Endothelial cell of umbilical vein (primary cell): Measurements from ENCODE around the gene ACTR3. TPM values are rescaled to one million over a fixed set of nuclear protein-coding genes. Genes with fewer than 3 reads are reported as not detected.

Experiments used
- BruUV-seq: library from RNA; stranded (reverse); fragments of 400-500 nt; replicated peaks from 2 replicates; lab custom pipeline; 2021; lab: Mats Ljungman, UMichigan
- CTCF ChIA-PET: fragments of 300-600, 350-600 bp; sonication (Branson Sonifier 250); formaldehyde crosslinking; loops from one replicate; lab custom pipeline; 2021; ENCODE audit warnings: antibody characterized with exemption, inconsistent platforms; lab: Charles Lee
- POLR2A ChIA-PET: fragments of 300-600, 350-600 bp; sonication (Branson Sonifier 250); formaldehyde crosslinking; loops from one replicate; lab custom pipeline; 2021; ENCODE audit warnings: antibody characterized with exemption, inconsistent platforms; lab: Charles Lee
- DNase-seq: peaks from one replicate; pipeline ENCODE4 v3.0.0-alpha.2; 2011; ENCODE audit warnings: low read depth, low spot score
- FAIRE-seq: peaks from 2 replicates; lab custom pipeline; 2011; peaks lifted over from hg19 to GRCh38; lab: Jason Lieb, UNC
- H2AFZ ChIP-seq: 2 replicates; pipeline ENCODE4 v1.6.0; 2012; ENCODE audit warnings: low read depth, low read length, control low read depth, inconsistent platforms
- H3K27ac ChIP-seq: 2 replicates; pipeline ENCODE4 v1.5.1; 2011; ENCODE audit warnings: low read depth, mild to moderate bottlenecking, control low read depth, low read length, moderate library complexity; ENCODE audit not compliant: insufficient read depth
- H3K27me3 ChIP-seq, 2 experiments: 2 replicates each; pipeline versions ENCODE4 v1.6.0 to v1.6.1; 2011; ENCODE audit warnings: low read length in 2 of 2, mixed read lengths in 1 of 2; ENCODE audit not compliant: control insufficient read depth in 2 of 2, insufficient read depth in 2 of 2
- H3K36me3 ChIP-seq, 2 experiments: 2 replicates in 1 of 2; 3 replicates in 1 of 2; pipeline ENCODE4 v1.5.1; 2011; ENCODE audit warnings: low read length in 2 of 2, mild to moderate bottlenecking in 1 of 2, moderate library complexity in 1 of 2; ENCODE audit not compliant: control insufficient read depth in 2 of 2, insufficient read depth in 2 of 2; ENCODE audit errors: extremely low read depth in 1 of 2
- H3K4me1 ChIP-seq: 3 replicates; pipeline ENCODE4 v1.5.1; 2011; ENCODE audit warnings: mild to moderate bottlenecking, low read length; ENCODE audit not compliant: control insufficient read depth, insufficient read depth; ENCODE audit errors: extremely low read depth
- H3K4me2 ChIP-seq: 2 replicates; pipeline ENCODE4 v1.6.1; 2011; ENCODE audit warnings: low read length, control low read depth, mixed read lengths; ENCODE audit not compliant: insufficient read depth
- H3K4me3 ChIP-seq, 3 experiments: fragments of 200-600 bp in 1 of 3; sonication (generic), shearing (Covaris generic) in 1 of 3; replicated peaks in 1 of 3; 2 replicates each; pipeline ENCODE4 v1.5.1; 2011 to 2016; ENCODE audit warnings: control low read depth in 3 of 3, low read length in 3 of 3, mild to moderate bottlenecking in 2 of 3, inconsistent platforms in 1 of 3, low read depth in 1 of 3, moderate library complexity in 1 of 3; ENCODE audit not compliant: insufficient read depth in 1 of 3
- H3K79me2 ChIP-seq: 2 replicates; pipeline ENCODE4 v1.6.0; 2012; ENCODE audit warnings: low read length, inconsistent platforms; ENCODE audit not compliant: control insufficient read depth, insufficient read depth
- H3K9ac ChIP-seq: replicated peaks from 2 replicates; pipeline ENCODE3; 2011; ENCODE audit warnings: low read length, control low read depth; ENCODE audit not compliant: insufficient read depth; ENCODE audit errors: extremely low read depth
- H3K9me1 ChIP-seq: replicated peaks from 3 replicates; pipeline ENCODE4 v1.6.0; 2011; ENCODE audit warnings: mild to moderate bottlenecking, low read length; ENCODE audit not compliant: control insufficient read depth, insufficient read depth; ENCODE audit errors: extremely low read depth
- H3K9me3 ChIP-seq: replicated peaks from 2 replicates; pipeline ENCODE4 v1.5.1; 2012; ENCODE audit warnings: low read length, inconsistent platforms; ENCODE audit not compliant: control insufficient read depth, insufficient read depth
- H4K20me1 ChIP-seq: replicated peaks from 2 replicates; pipeline ENCODE3; 2011; ENCODE audit warnings: mild to moderate bottlenecking, low read length; ENCODE audit not compliant: control insufficient read depth, insufficient read depth; ENCODE audit errors: extremely low read depth
- EZH2 ChIP-seq: IDR thresholded peaks from 2 replicates; pipeline ENCODE4 v1.6.1; 2012; ENCODE audit warnings: borderline replicate concordance, low read depth, mild to moderate bottlenecking, moderate library complexity, low read length, inconsistent platforms; ENCODE audit not compliant: severe bottlenecking
- FOS ChIP-seq: IDR thresholded peaks from 2 replicates; pipeline ENCODE4 v1.6.1; 2011; ENCODE audit warnings: mild to moderate bottlenecking, low read length, moderate library complexity, borderline replicate concordance; ENCODE audit not compliant: insufficient read depth
- GATA2 ChIP-seq: IDR thresholded peaks from 2 replicates; pipeline ENCODE4 v1.7.0; 2011; ENCODE audit warnings: low read depth, mild to moderate bottlenecking, moderate library complexity, mixed read lengths, low read length; ENCODE audit not compliant: insufficient read length, insufficient read depth
- JUN ChIP-seq: IDR thresholded peaks from 2 replicates; pipeline ENCODE4 v1.6.1; 2011; ENCODE audit warnings: borderline replicate concordance, low read depth; ENCODE audit not compliant: insufficient read length, insufficient read depth
- MYC ChIP-seq: IDR thresholded peaks from one replicate; pipeline ENCODE4 v1.6.1; 2011; ENCODE audit warnings: mild to moderate bottlenecking, low read depth, low read length
- POLR2A ChIP-seq: IDR thresholded peaks from 2 replicates; pipeline ENCODE4 v1.6.1; 2012; ENCODE audit warnings: low read depth, mild to moderate bottlenecking, control low read depth, low read length
- POLR2AphosphoS5 ChIP-seq: IDR thresholded peaks from 2 replicates; pipeline ENCODE4 v1.6.1; 2012; ENCODE audit warnings: low read depth, mild to moderate bottlenecking, control low read depth, low read length, moderate library complexity; ENCODE audit not compliant: insufficient read depth
- dilution Hi-C: fragments of 300-500 bp; cut with MboI; formaldehyde crosslinking; loops from one replicate; pipeline ENCODE4 v1.15.0; 2019; ENCODE audit warnings: low sequenced_read_pairs; ENCODE audit not compliant: extremely low pct_ligation_motif_present
- intact Hi-C: fragments of 100-400 bp; cut with micrococcal nuclease; formaldehyde crosslinking; loops from one replicate; pipeline ENCODE4 v1.10.0; 2022
- polyA plus RNA-seq, 4 experiments: library from polyadenylated mRNA; depleted of rRNA in 3 of 4; stranded (reverse) in 3 of 4; unstranded in 1 of 4; fragments of >200 nt; gene quantifications; 2 replicates each; pipeline versions ENCODE4 v1.2.1 to v1.2.3, GENCODE V29; 2011 to 2012; ENCODE audit warnings: missing spikeins in 1 of 4
- total RNA-seq: library from RNA; stranded (reverse); gene quantifications from 2 replicates; pipeline ENCODE4 v1.2.3, GENCODE V29; 2021
- TF ChIP-seq, protein P1 (sequence below), 2 donors: IDR thresholded peaks; 1 replicate in 1 of 2; 2 replicates in 1 of 2; pipeline ENCODE4 v1.5.1; 2011; ENCODE audit warnings: low read length in 2 of 2, mild to moderate bottlenecking in 2 of 2, moderate library complexity in 2 of 2, control low read depth in 1 of 2, inconsistent platforms in 1 of 2, low read depth in 1 of 2; ENCODE audit not compliant: insufficient read depth in 1 of 2; ENCODE audit errors: extremely low read depth in 1 of 2
- TF ChIP-seq, protein P2 (sequence below): IDR thresholded peaks from 2 replicates; pipeline ENCODE4 v1.6.1; 2011; ENCODE audit not compliant: insufficient read depth, insufficient read length

Gene ACTR3
- total and polyA plus RNA-seq, 2 donors (not counting 3 experiments of a cell fraction or from before 2014, with no cell fraction given): 120 to 401 TPM

DNA sequence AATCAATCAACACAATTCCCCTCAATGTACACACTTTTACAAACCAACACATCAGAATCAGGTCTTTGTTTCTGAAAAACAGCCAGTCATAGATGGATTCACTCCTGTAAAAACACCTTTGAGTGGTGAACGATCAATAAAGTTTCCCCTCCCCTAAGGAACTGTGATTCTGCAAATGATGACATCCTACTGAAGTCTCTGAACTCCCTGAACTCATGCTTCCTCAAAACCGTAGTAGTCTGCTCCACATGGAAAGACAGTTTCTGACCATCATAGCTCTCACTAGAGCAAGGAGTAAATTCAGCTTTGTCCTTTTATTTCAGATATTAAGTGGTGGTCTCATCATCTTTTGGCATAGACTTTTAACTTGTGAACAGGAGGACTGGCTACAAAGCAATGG is 43.5 kb upstream of the ACTR3 start:
- Histone ChIP-seq H3K4me1 (no peaks in the 10 kb centered on the region), H3K4me3 (no peak overlapping the region), H3K79me2 (no peaks in the 10 kb centered on the region), H3K9me1 (no peaks in the 10 kb centered on the region), H3K4me2 (no peak overlapping the region), H4K20me1 (no peaks in the 10 kb centered on the region), H3K27ac (no peak overlapping the region), H2AFZ (no peak overlapping the region), H3K36me3 (no peaks in the 10 kb centered on the region), H3K27me3 (peaks cover 1 to 4% of the 10 kb centered on the region in 2 experiments), H3K9ac (no peak overlapping the region), H3K9me3 (no peaks in the 10 kb centered on the region)
- no peak for FAIRE-seq
- ChIA-PET POLR2A (no interaction called here), CTCF (no interaction called here)
- intact Hi-C loops: no loop called here
- no peak for DNase-seq
- no peak for TF ChIP-seq GATA2
- no peak for TF ChIP-seq FOS
- TF ChIP-seq, protein P1, sequence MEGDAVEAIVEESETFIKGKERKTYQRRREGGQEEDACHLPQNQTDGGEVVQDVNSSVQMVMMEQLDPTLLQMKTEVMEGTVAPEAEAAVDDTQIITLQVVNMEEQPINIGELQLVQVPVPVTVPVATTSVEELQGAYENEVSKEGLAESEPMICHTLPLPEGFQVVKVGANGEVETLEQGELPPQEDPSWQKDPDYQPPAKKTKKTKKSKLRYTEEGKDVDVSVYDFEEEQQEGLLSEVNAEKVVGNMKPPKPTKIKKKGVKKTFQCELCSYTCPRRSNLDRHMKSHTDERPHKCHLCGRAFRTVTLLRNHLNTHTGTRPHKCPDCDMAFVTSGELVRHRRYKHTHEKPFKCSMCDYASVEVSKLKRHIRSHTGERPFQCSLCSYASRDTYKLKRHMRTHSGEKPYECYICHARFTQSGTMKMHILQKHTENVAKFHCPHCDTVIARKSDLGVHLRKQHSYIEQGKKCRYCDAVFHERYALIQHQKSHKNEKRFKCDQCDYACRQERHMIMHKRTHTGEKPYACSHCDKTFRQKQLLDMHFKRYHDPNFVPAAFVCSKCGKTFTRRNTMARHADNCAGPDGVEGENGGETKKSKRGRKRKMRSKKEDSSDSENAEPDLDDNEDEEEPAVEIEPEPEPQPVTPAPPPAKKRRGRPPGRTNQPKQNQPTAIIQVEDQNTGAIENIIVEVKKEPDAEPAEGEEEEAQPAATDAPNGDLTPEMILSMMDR (IDR thresholded peaks at IDR 0.05; ENCODE audit: extremely low read depth in 1 of 2, insufficient read depth in 1 of 2, low read depth in 1 of 2, low read length in 2 of 2): no peak
- TF ChIP-seq, protein P2, sequence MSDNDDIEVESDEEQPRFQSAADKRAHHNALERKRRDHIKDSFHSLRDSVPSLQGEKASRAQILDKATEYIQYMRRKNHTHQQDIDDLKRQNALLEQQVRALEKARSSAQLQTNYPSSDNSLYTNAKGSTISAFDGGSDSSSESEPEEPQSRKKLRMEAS: no peak
- no peak for TF ChIP-seq POLR2AphosphoS5
- TF ChIP-seq POLR2A: no peak
- no peak for TF ChIP-seq EZH2
- TF ChIP-seq MYC: no peak
- no peak for TF ChIP-seq JUN
- no TSS peak for BruUV-seq
- dilution Hi-C loops: no loop called here
